Trophoblast cell (in vitro differentiated cells and primary cell): Measurements from ENCODE around the gene ZNF107. TPM values are rescaled to one million over a fixed set of nuclear protein-coding genes. Genes with fewer than 3 reads are reported as not detected.

Source experiments
- DNase-seq, 2 donors: peaks; one replicate each; pipeline ENCODE4 v3.0.0-alpha.2; 2016
- H2AFZ ChIP-seq: 2 replicates; pipeline ENCODE4 v1.6.1; 2013; ENCODE audit warnings: low read length, moderate library complexity, mild to moderate bottlenecking; ENCODE audit not compliant: insufficient read depth, poor library complexity
- H2AK5ac ChIP-seq: 2 replicates; pipeline ENCODE4 v1.6.1; 2013; ENCODE audit warnings: mild to moderate bottlenecking, low read length
- H2BK120ac ChIP-seq: 2 replicates; pipeline ENCODE4 v1.6.1; 2013; ENCODE audit warnings: low read length, mild to moderate bottlenecking, moderate library complexity; ENCODE audit not compliant: insufficient read depth, poor library complexity
- H2BK12ac ChIP-seq: 2 replicates; pipeline ENCODE4 v1.6.1; 2013; ENCODE audit warnings: mild to moderate bottlenecking, low read length, moderate library complexity
- H2BK5ac ChIP-seq: 2 replicates; pipeline ENCODE4 v1.6.1; 2013; ENCODE audit warnings: low read length, low read depth, moderate library complexity, mild to moderate bottlenecking; ENCODE audit not compliant: poor library complexity
- H3K14ac ChIP-seq: 2 replicates; pipeline ENCODE4 v1.6.1; 2013; ENCODE audit warnings: mild to moderate bottlenecking, low read length
- H3K18ac ChIP-seq: 2 replicates; pipeline ENCODE4 v1.6.1; 2013; ENCODE audit warnings: mild to moderate bottlenecking, low read length
- H3K23ac ChIP-seq: 2 replicates; pipeline ENCODE4 v1.6.1; 2013; ENCODE audit warnings: low read length
- H3K27ac ChIP-seq: 2 replicates; pipeline ENCODE4 v1.5.1; 2013; ENCODE audit warnings: low read depth, mild to moderate bottlenecking, inconsistent platforms, low read length, moderate library complexity
- H3K27me3 ChIP-seq: 2 replicates; pipeline ENCODE4 v1.6.1; 2013; ENCODE audit warnings: inconsistent platforms, mild to moderate bottlenecking, low read length, moderate library complexity; ENCODE audit not compliant: insufficient read depth
- H3K36me3 ChIP-seq, 2 experiments: 1 replicate in 1 of 2; 2 replicates in 1 of 2; pipeline ENCODE4 v1.6.1; 2013; ENCODE audit warnings: low read length in 2 of 2, mild to moderate bottlenecking in 2 of 2, moderate library complexity in 1 of 2; ENCODE audit not compliant: insufficient read depth in 2 of 2, control insufficient read depth in 1 of 2
- H3K4ac ChIP-seq: 2 replicates; pipeline ENCODE4 v1.6.1; 2013; ENCODE audit warnings: low read depth, mild to moderate bottlenecking, low read length, moderate library complexity
- H3K4me1 ChIP-seq, 2 experiments: 1 replicate in 1 of 2; 2 replicates in 1 of 2; pipeline ENCODE4 v1.6.1; 2013; ENCODE audit warnings: low read length in 2 of 2, mild to moderate bottlenecking in 2 of 2, moderate library complexity in 1 of 2; ENCODE audit not compliant: insufficient read depth in 2 of 2, control insufficient read depth in 1 of 2
- H3K4me2 ChIP-seq: 2 replicates; pipeline ENCODE4 v1.6.1; 2013; ENCODE audit warnings: inconsistent platforms, mild to moderate bottlenecking, low read length, moderate library complexity
- H3K4me3 ChIP-seq: 2 replicates; pipeline ENCODE4 v1.5.1; 2013; ENCODE audit warnings: mild to moderate bottlenecking, low read depth, low read length, inconsistent platforms
- H3K79me1 ChIP-seq: one replicate; pipeline ENCODE4 v1.6.1; 2013; ENCODE audit warnings: low read length
- H3K79me2 ChIP-seq: 2 replicates; pipeline ENCODE4 v1.6.1; 2013; ENCODE audit warnings: low read length, mild to moderate bottlenecking; ENCODE audit not compliant: control insufficient read depth, insufficient read depth, poor library complexity
- H3K9ac ChIP-seq: 2 replicates; pipeline ENCODE4 v1.6.1; 2013; ENCODE audit warnings: mild to moderate bottlenecking, low read length
- H3K9me3 ChIP-seq: 2 replicates; pipeline ENCODE4 v1.6.1; 2013; ENCODE audit warnings: low read depth, mild to moderate bottlenecking, control low read depth, inconsistent platforms, low read length; ENCODE audit not compliant: insufficient read depth
- H4K12ac ChIP-seq: 2 replicates; pipeline ENCODE4 v1.6.1; 2013; ENCODE audit warnings: low read depth, mild to moderate bottlenecking, low read length, moderate library complexity
- H4K8ac ChIP-seq: 2 replicates; pipeline ENCODE4 v1.6.1; 2013; ENCODE audit warnings: low read depth, mild to moderate bottlenecking, low read length, moderate library complexity
- H4K91ac ChIP-seq: one replicate; pipeline ENCODE4 v1.6.1; 2013; ENCODE audit warnings: low read depth, mild to moderate bottlenecking, low read length, moderate library complexity
- WGBS: extraction: QIAGEN DNeasy Blood & Tissue Kit; methylation state at CpG from one replicate; pipeline ENCODE4 v1.1.7; 2013; ENCODE audit warnings: missing lambda C conversion rate; ENCODE audit not compliant: insufficient read length, insufficient coverage; ENCODE audit errors: extremely low coverage; 5-methylcytosine and 5-hydroxymethylcytosine counted together
- polyA plus RNA-seq: library from polyadenylated mRNA; stranded (reverse); fragments of 200-250 nt; gene quantifications from 2 replicates; pipeline ENCODE4 v1.2.3, GENCODE V29; 2013

The ZNF107 gene
- polyA plus RNA-seq, result 10.4 and 11.3 TPM in 2 replicates

GRCh38 chr7:64665980-64666662 lies at the start of gene ZNF107:
Gene ZNF107, plus strand, starts transcription at chr7:64666133. Its CDS starts 150 bp downstream, at chr7:64666283.
- Histone ChIP-seq H3K27ac (peak within 1 kb of the TSS; percentile 36), H3K23ac (no peak within 1 kb of the TSS), H4K12ac (peak within 1 kb of the TSS; percentile 57), H2BK120ac (peak within 1 kb of the TSS; percentile 48), H3K4me2 (peak within 1 kb of the TSS; percentile 75), H3K4me1 (peaks cover 0 to 4% of the 10 kb centered on the region in 2 experiments), H3K9ac (peak within 1 kb of the TSS; percentile 73), H3K79me1 (peaks cover 5% of the 10 kb centered on the region), H3K9me3 (no peaks in the 10 kb centered on the region), H2BK5ac (peak within 1 kb of the TSS; percentile 25), H3K18ac (peak within 1 kb of the TSS; percentile 90), H2AFZ (peak within 1 kb of the TSS; percentile 43), H3K36me3 (peaks cover 6 to 9% of the 10 kb centered on the region in 2 experiments), H3K14ac (peak within 1 kb of the TSS; percentile 70), H3K4ac (peak within 1 kb of the TSS; percentile 96), H2BK12ac (no peak within 1 kb of the TSS), H2AK5ac (peak within 1 kb of the TSS; percentile 93), H4K91ac (peak within 1 kb of the TSS; percentile 89), H3K4me3 (peak within 1 kb of the TSS; percentile 85), H3K27me3 (no peaks in the 10 kb centered on the region), H3K79me2 (peaks cover 6% of the 10 kb centered on the region), H4K8ac (peak within 1 kb of the TSS; percentile 70)
- peak; percentile 89 to 91 for DNase-seq
- WGBS, result no CpG with 5 or more reads among the region's 37 CpGs

- H3K4me1 ChIP-seq, result no peaks in the 10 kb centered on the region
- peak; percentile 31 to 84 for DNase-seq
- no peak overlapping the region for H3K23ac ChIP-seq
- no peak overlapping the region for H4K8ac ChIP-seq
- H3K4me2 ChIP-seq, result no peak overlapping the region
- no peak overlapping the region for H4K12ac ChIP-seq
- no peak overlapping the region for H4K91ac ChIP-seq
- no peak overlapping the region for H2BK5ac ChIP-seq
- H2AFZ ChIP-seq, result no peak overlapping the region
- peaks cover 13% of the 10 kb centered on the region for H3K9me3 ChIP-seq
- no peak overlapping the region for H3K27ac ChIP-seq
- H2AK5ac ChIP-seq, result no peak overlapping the region
- H2BK12ac ChIP-seq, result no peak overlapping the region
- H3K4ac ChIP-seq, result no peak overlapping the region
- no peak overlapping the region for H3K9ac ChIP-seq
- no peak overlapping the region for H3K18ac ChIP-seq
- H2BK120ac ChIP-seq, result no peak overlapping the region
- H3K36me3 ChIP-seq, result no peaks in the 10 kb centered on the region
- no peaks in the 10 kb centered on the region for H3K27me3 ChIP-seq
- H3K79me2 ChIP-seq, result no peaks in the 10 kb centered on the region
- no CpG with 5 or more reads among the region's 6 CpGs for WGBS
- H3K14ac ChIP-seq, result no peak overlapping the region
- no peaks in the 10 kb centered on the region for H3K79me1 ChIP-seq
- H3K4me3 ChIP-seq, result no peak overlapping the region
Observed at GRCh38 chr7:64618785-64619456, 47.0 kb upstream of the ZNF107 start.

- Histone ChIP-seq H3K27ac (no peak overlapping the region), H3K4me2 (no peak overlapping the region), H2AK5ac (no peak overlapping the region), H2BK5ac (no peak overlapping the region), H2BK12ac (no peak overlapping the region), H3K23ac (no peak overlapping the region), H3K4me3 (no peak overlapping the region), H3K14ac (no peak overlapping the region), H2AFZ (no peak overlapping the region), H3K18ac (no peak overlapping the region), H3K9me3 (peaks cover 9% of the 10 kb centered on the region), H2BK120ac (no peak overlapping the region), H3K27me3 (no peaks in the 10 kb centered on the region), H3K4ac (no peak overlapping the region), H3K9ac (no peak overlapping the region), H4K8ac (no peak overlapping the region), H3K4me1 (no peaks in the 10 kb centered on the region), H3K36me3 (no peaks in the 10 kb centered on the region), H3K79me1 (no peaks in the 10 kb centered on the region), H4K12ac (no peak overlapping the region), H3K79me2 (no peaks in the 10 kb centered on the region), H4K91ac (no peak overlapping the region)
- DNase-seq, result no peak
- WGBS, result no CpG with 5 or more reads among the region's 1 CpG
Observed at GRCh38 chr7:64619705-64620104, 46.2 kb upstream of the ZNF107 start.

- no peak overlapping the region for H3K4me2 ChIP-seq
- no peak overlapping the region for H2AFZ ChIP-seq
- H3K9ac ChIP-seq, result no peak overlapping the region
- H4K8ac ChIP-seq, result no peak overlapping the region
- no peak overlapping the region for H3K18ac ChIP-seq
- no peaks in the 10 kb centered on the region for H3K4me1 ChIP-seq
- no peak overlapping the region for H3K4ac ChIP-seq
- no peak overlapping the region for H4K12ac ChIP-seq
- H3K36me3 ChIP-seq, result no peaks in the 10 kb centered on the region
- H2BK12ac ChIP-seq, result no peak overlapping the region
- no peak overlapping the region for H4K91ac ChIP-seq
- WGBS, result no CpG with 5 or more reads among the region's 2 CpGs
- no peak overlapping the region for H3K27ac ChIP-seq
- no peaks in the 10 kb centered on the region for H3K79me2 ChIP-seq
- no peaks in the 10 kb centered on the region for H3K79me1 ChIP-seq
- H3K27me3 ChIP-seq, result no peaks in the 10 kb centered on the region
- H3K4me3 ChIP-seq, result no peak overlapping the region
- H2AK5ac ChIP-seq, result no peak overlapping the region
- DNase-seq, result no peak
- no peak overlapping the region for H2BK5ac ChIP-seq
- H2BK120ac ChIP-seq, result no peak overlapping the region
- no peak overlapping the region for H3K14ac ChIP-seq
- peaks cover 2% of the 10 kb centered on the region for H3K9me3 ChIP-seq
- H3K23ac ChIP-seq, result no peak overlapping the region
Observed at GRCh38 chr7:64621656-64622055, 44.3 kb upstream of the ZNF107 start.
